BJ (cell line): ENCODE data around the gene ATP1A3. TPM values are rescaled to one million over a fixed set of nuclear protein-coding genes. Genes with fewer than 3 reads are reported as not detected.

ENCODE experiments used
- CTCF ChIA-PET: fragments of 350-600 bp; formaldehyde crosslinking; extraction: SDS; loops from one replicate; lab custom pipeline; 2021; ENCODE audit warnings: antibody characterized with exemption, inconsistent platforms; lab: Yijun Ruan, JAX
- POLR2A ChIA-PET: fragments of 300-600 bp; sonication (Branson Sonifier 250); formaldehyde crosslinking; extraction: SDS; loops from one replicate; lab custom pipeline; 2021; ENCODE audit warnings: antibody characterized with exemption; lab: Charles Lee
- DNase-seq: peaks from one replicate; pipeline ENCODE4 v3.0.0-alpha.2; 2011; ENCODE audit warnings: low read depth
- H3K27me3 ChIP-seq: 2 replicates; pipeline ENCODE4 v1.6.0; 2011; ENCODE audit warnings: low read length; ENCODE audit not compliant: control insufficient read depth, insufficient read depth
- H3K36me3 ChIP-seq: 2 replicates; pipeline ENCODE4 v1.5.1; 2011; ENCODE audit warnings: low read length; ENCODE audit not compliant: control insufficient read depth, insufficient read depth
- H3K4me3 ChIP-seq: 2 replicates; pipeline ENCODE4 v1.5.1; 2011; ENCODE audit warnings: low read depth, mild to moderate bottlenecking, control low read depth, low read length
- CTCF ChIP-seq: IDR thresholded peaks from 2 replicates; pipeline ENCODE4 v1.5.1; 2011; ENCODE audit warnings: low read depth, mild to moderate bottlenecking, control low read depth, inconsistent platforms, low read length, moderate library complexity; ENCODE audit not compliant: insufficient read depth
- polyA plus RNA-seq: library from polyadenylated mRNA; depleted of rRNA; stranded (reverse); fragments of >200 nt; gene quantifications from 2 replicates; pipeline ENCODE4 v1.2.3, GENCODE V29; 2011

The ATP1A3 gene
- polyA plus RNA-seq, 1 experiment, result 0.32 TPM

DNA sequence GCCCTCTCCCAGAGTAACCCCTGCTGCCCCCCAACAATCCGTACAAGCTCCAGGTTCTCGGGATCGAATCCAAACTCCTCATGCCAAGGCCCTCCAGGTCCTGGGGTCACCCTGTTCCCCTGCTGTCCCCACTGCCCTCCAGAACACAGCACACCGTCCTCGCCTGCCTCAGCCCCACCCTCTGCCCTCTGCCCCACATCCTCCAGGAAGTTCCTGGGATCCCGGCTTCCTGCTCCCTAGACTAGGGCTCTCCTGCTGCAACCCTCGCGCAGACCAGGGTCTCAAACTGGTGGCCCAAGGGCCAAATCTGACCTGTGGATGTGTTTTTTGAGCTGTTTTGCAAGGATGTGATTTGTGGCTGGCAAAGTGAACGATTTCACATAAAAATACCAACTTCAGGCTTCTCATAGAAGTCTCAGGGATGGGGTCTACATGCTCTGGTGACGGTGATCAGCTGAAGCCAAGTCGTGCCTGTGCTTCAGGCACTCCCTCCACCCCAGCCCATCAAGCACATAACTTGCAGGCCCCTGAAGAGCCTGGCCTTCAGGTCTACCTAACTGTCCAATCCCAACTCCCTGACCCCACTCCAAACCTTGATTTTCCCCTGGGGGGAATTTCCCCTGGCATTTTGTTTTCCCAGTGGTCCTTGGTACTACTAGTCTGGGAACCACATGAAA lies 36.7 kb downstream of the ATP1A3 start:
- H3K27me3 ChIP-seq, result no peaks in the 10 kb centered on the region
- no peak overlapping the region for H3K4me3 ChIP-seq
- ChIA-PET CTCF (interaction anchor here (0.7 to 3.6 kb wide), 11 partner anchors 11 to 97 kb away, joined by 3 to 20 read pairs (median 4); partner anchors contain the start of gene RPS19), POLR2A (no interaction called here)
- DNase-seq, result no peak
- peaks cover 13% of the 10 kb centered on the region for H3K36me3 ChIP-seq
- TF ChIP-seq CTCF, result no peak

DNA sequence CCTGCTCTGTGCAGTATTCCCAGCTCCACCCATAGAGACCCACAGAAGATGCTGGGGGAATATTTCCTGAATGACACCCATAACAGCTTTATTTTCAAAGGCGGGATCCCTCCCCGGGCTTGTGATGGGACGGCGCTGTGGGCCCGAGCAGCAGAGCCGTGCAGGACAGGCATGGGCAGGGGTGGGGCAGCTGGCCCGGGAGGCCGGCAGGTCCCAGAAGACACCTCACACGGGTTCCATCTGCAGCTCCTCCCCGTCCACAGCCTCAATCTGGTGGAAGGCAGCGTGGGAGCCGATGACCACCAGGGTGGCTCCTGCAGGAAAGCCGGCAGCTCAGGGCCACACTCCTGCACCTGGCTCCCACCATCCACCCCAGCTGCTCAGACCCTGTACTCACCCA lies 37.4 kb downstream of the ATP1A3 start:
- H3K27me3 ChIP-seq, result no peaks in the 10 kb centered on the region
- POLR2A ChIA-PET, result no interaction called here
- peaks cover 13% of the 10 kb centered on the region for H3K36me3 ChIP-seq
- no peak for DNase-seq
- no peak overlapping the region for H3K4me3 ChIP-seq
- CTCF ChIA-PET, result interaction anchor here (1.2 to 3.6 kb wide), 6 partner anchors 10 to 96 kb away, joined by 3 to 20 read pairs (median 6); no protein-coding TSS in a partner anchor
- no peak for TF ChIP-seq CTCF

DNA sequence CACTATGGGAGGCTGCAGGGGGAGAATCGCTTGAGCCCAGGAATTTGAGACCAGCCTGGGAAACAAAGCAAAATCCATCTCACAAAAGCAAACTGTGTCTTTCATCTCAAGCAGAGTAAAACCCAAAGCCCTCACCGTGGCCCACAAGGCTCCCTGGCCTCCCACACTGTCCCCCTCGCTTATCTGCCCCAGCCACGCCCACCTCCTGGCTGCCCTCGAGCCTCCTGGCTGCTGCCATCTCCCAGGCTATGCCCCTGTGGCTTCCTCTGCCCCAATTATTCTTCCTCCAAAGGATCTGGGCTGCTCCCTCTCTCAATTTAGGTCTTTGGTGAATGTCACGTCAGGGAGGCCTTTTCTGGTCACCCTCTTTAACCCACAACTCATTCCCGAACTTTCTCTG lies 38.5 kb downstream of the ATP1A3 start:
- CTCF ChIA-PET, result no interaction called here
- POLR2A ChIA-PET, result no interaction called here
- no peak for TF ChIP-seq CTCF

DNA sequence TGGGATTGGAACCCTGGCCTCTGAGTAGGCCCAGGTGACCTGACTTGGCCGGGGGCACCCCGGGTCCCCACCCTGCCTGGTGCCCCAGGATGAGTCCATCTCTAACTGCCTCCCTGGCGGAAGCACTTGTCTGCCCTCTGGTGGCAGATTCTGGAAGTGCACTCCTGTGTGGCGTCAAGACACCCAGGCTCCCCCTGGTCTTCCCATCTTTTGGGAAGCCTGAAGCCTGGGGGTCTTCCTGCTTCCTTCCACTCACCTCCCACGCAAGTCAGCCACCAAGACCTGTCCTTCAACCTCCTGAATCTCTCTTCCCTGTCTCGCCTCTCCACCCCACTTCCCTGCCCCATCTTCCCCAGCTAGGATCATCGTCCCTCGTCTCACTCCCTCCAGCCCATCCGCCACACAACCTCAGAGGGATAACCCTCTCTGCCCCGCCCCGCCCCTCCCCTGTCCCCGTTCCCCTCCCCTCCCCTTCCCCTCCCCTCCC lies 42.3 kb downstream of the ATP1A3 start:
- ChIA-PET POLR2A (no interaction called here), CTCF (interaction anchor here (0.6 to 1.5 kb wide), 13 partner anchors 9 to 1484 kb away, joined by 3 to 12 read pairs (median 4); partner anchors contain the start of gene RPS19)
- no peak overlapping the region for H3K4me3 ChIP-seq

More for the DNA sequence above, 38.5 kb downstream of the ATP1A3 start:
- Histone ChIP-seq H3K27me3 (no peaks in the 10 kb centered on the region), H3K4me3 (no peak overlapping the region), H3K36me3 (peaks cover 13% of the 10 kb centered on the region)
- DNase-seq, result no peak

More for the DNA sequence above, 42.3 kb downstream of the ATP1A3 start:
- no peak for DNase-seq
- peak; percentile 99 for TF ChIP-seq CTCF
- Histone ChIP-seq H3K36me3 (peaks cover 11% of the 10 kb centered on the region), H3K27me3 (no peaks in the 10 kb centered on the region)
